SK-N-SH treated with all-trans-retinoic acid at 6 μM for 48 hours (cell line): ENCODE results near the gene PLXDC2.

Source experiments
- ARNTL ChIP-seq: fragments of 450-650 bp; formaldehyde crosslinking; IDR thresholded peaks from 2 replicates; pipeline ENCODE4 v1.5.0; 2020; ENCODE audit warnings: low read depth, mild to moderate bottlenecking, moderate library complexity, borderline replicate concordance
- CSDC2 ChIP-seq: fragments of 250-450 bp; sonication (Bioruptor Pico); IDR thresholded peaks from 2 replicates; pipeline ENCODE4 v1.5.0; 2020; ENCODE audit warnings: mild to moderate bottlenecking, moderate library complexity
- ESRRG ChIP-seq: fragments of 250-450 bp; sonication (Bioruptor Pico); IDR thresholded peaks from 2 replicates; pipeline ENCODE4 v1.6.1; 2021; ENCODE audit warnings: mild to moderate bottlenecking
- ISL1 ChIP-seq: fragments of 250-450 bp; sonication (Bioruptor Pico); IDR thresholded peaks from 2 replicates; pipeline ENCODE4 v2.1.2; 2022; ENCODE audit warnings: mild to moderate bottlenecking, moderate library complexity
- OSR1 ChIP-seq: fragments of 250-450 bp; sonication (Bioruptor Pico); IDR thresholded peaks from 2 replicates; pipeline ENCODE4 v1.8.0; 2022; ENCODE audit warnings: moderate library complexity, mild to moderate bottlenecking, inconsistent platforms
- PATZ1 ChIP-seq: fragments of 250-450 bp; sonication (Bioruptor Pico); IDR thresholded peaks from 2 replicates; pipeline ENCODE4 v1.8.0; 2020; ENCODE audit warnings: mild to moderate bottlenecking, moderate library complexity, borderline replicate concordance
- RARB ChIP-seq: fragments of 250-450 bp; sonication (Bioruptor Pico); IDR thresholded peaks from 2 replicates; pipeline ENCODE4 v1.8.0; 2021; ENCODE audit warnings: mild to moderate bottlenecking, moderate library complexity
- TCF4 ChIP-seq: fragments of 250-450 bp; sonication (Bioruptor Pico); IDR thresholded peaks from 2 replicates; pipeline ENCODE4 v1.8.0; 2021; ENCODE audit warnings: mild to moderate bottlenecking, moderate library complexity, borderline replicate concordance
- ZC3H10 ChIP-seq: fragments of 250-450 bp; sonication (Bioruptor Pico); IDR thresholded peaks from 2 replicates; pipeline ENCODE4 v1.5.1; 2021; ENCODE audit warnings: mild to moderate bottlenecking, moderate library complexity
- ZFP30 ChIP-seq: fragments of 450-650 bp; formaldehyde crosslinking; IDR thresholded peaks from 2 replicates; pipeline ENCODE4 v1.5.0; 2022; ENCODE audit warnings: mild to moderate bottlenecking, moderate library complexity

GRCh38 chr10:19904202-19904661, 88.0 kb downstream of the PLXDC2 start:
- TF ChIP-seq TCF4 (CRISPR knock-in tag) (no peak), PATZ1 (CRISPR knock-in tag) (no peak), ARNTL (CRISPR knock-in tag) (no peak), ZC3H10 (no peak), ZFP30 (CRISPR knock-in tag) (no peak), RARB (no peak), OSR1 (CRISPR knock-in tag) (no peak), ESRRG (CRISPR knock-in tag) (no peak), ISL1 (CRISPR knock-in tag) (no peak), CSDC2 (no peak)
